SW480 (cell line): ENCODE data around the gene IL32.
"Not testable (repeated sequence)": the region's sequence is repeated elsewhere in the genome, so short reads cannot be mapped to it uniquely, and the experiment has no call there.

ENCODE experiments used
- DNase-seq: peaks from one replicate; pipeline ENCODE4 v3.0.0-alpha.2; 2016; ENCODE audit warnings: low spot score

Gene IL32

GRCh38 chr16:3051494-3051893, 13.9 kb upstream of the IL32 start:
- no peak for DNase-seq

DNA sequence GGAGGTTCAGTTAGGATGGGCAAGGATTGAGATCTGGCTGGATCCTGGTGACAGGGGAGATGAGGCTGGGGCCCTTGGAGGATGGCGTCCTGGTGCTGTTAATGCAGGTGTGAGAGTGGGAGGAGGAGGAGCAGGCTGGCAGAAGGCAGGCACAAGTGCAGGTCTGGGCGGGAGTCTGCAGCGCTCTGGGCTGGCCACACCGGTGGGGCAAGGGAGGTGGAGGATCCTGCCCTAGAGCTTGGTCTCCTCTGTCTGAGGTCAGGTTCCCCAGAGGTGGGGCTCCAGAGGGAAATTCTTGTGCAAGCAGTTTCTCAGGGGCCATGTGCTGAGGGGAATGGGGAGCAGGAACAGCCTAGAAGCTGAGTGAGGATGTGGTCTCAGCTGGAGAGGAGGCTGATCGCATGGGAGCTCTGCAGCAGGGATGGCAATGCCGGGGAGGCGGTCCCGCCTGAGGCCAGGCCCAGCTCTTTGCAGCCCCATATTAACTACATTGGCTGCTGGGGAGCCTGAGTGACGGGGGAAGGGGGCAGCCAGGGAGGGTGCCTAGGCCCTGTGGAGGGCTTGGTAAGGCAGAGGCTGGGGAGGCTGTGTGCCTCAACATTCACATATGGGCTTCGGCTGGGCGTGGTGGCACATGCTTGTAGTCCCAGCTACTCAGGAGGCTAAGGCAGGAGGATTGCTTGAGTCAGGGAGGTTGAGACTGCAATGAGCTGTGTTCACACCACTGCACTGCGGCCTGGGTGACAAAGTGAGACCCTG, 12.7 kb upstream of the IL32 start:
- not testable (repeated sequence) for DNase-seq

- not testable (repeated sequence) for DNase-seq
Measured at GRCh38 chr16:3053330-3053710, 12.1 kb upstream of the IL32 start.

GRCh38 chr16:3054965-3055733, 10.3 kb upstream of the IL32 start:
- no peak for DNase-seq

- DNase-seq: not testable (repeated sequence)
Measured at GRCh38 chr16:3055734-3056115, 9.7 kb upstream of the IL32 start.

- no peak for DNase-seq
Measured at GRCh38 chr16:3056336-3057180, 8.9 kb upstream of the IL32 start.

DNA sequence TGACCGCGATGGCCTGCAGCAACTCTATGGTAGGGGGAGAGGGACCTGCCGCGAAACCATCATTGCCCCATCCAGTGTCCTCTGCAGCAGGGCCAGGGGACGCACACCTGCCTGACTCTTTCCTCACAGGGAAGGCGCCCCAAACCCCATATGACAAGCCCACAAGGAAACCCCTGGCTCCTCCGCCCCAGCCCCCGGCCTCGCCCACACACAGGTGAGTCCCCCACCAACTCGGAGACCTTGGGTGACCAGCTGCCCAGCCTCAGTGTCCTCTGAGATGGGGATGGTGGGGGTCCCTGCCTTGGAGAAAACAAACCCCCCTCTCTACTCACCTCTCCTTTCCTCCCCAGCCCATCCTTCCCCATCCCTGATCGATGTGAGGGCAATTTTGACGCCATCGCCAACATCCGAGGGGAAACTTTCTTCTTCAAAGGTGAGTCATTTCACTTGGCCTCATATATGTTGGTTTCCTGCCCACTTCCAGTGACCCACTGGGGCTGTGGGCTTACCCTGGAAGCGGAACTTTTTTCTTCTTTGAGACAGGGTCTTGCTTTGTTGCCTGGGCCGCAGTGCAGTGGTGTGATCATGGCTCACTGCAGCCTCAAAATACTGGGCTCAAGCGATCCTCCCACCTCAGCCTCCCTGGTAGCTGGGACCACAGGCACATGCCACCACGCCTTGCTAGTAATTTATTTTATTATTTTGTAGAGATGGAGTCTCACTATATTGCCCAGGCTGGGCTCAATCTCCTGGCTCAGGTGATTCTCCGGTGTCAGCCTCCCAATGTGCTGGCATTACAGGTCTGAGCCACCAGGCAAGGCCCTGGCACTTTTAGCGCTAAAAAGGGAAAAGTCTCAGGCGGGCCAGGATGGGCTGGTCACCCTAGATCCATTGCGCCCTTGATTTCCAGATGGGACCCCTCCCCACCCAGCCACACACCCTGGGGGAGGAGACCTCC, 8.0 kb upstream of the IL32 start:
- DNase-seq: no peak

DNA sequence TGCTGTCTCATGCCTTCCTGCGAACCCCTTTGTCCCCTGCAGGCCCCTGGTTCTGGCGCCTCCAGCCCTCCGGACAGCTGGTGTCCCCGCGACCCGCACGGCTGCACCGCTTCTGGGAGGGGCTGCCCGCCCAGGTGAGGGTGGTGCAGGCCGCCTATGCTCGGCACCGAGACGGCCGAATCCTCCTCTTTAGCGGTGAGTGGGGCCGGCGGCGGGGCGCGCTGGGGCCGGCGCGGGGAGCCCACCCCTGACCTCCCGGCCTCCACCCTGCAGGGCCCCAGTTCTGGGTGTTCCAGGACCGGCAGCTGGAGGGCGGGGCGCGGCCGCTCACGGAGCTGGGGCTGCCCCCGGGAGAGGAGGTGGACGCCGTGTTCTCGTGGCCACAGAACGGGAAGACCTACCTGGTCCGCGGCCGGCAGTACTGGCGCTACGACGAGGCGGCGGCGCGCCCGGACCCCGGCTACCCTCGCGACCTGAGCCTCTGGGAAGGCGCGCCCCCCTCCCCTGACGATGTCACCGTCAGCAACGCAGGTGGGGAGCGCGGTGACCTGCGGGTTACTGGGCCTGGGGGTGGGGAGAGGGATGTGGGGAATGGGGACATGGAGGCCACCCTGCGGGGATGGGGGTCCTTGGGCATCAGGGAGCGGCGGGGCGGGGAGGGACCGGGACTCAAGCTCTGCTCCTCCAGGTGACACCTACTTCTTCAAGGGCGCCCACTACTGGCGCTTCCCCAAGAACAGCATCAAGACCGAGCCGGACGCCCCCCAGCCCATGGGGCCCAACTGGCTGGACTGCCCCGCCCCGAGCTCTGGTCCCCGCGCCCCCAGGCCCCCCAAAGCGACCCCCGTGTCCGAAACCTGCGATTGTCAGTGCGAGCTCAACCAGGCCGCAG, 7.1 kb upstream of the IL32 start:
- DNase-seq: no peak

GRCh38 chr16:3059041-3059722, 6.3 kb upstream of the IL32 start:
- peak; percentile 78 for DNase-seq

DNA sequence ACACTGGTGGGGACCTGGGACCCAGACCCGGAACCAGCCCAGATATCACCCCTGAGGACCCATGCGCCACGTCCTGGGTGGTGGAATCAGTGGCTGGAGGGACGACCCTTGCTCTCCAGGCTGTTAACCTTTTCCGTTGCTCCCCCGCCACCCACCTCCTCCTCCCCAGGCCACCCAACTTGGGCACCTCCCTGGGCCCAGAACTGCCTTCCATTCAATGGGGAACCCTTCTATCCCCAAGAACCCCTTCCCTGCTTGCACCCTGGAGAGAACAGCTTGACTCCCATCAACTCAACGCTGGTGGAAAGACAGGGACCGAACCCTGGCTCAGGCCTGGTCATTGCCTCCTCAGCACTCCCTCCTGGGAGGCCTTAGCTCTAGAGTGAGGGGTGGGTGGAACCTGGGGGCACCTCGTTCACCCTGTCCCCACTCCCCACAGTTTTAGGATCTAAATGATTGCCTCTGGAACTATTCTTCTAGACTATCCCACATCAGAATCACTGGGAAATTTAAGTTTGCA, 5.7 kb upstream of the IL32 start:
- DNase-seq: no peak

GRCh38 chr16:3060339-3061127, 4.9 kb upstream of the IL32 start:
- no peak for DNase-seq

- no peak for DNase-seq
Measured at GRCh38 chr16:3062553-3062952, 2.9 kb upstream of the IL32 start.

GRCh38 chr16:3063625-3064386, 1.6 kb upstream of the IL32 start:
- peak; percentile 8 for DNase-seq

GRCh38 chr16:3065742-3066439, 451 bp downstream of the IL32 start:
- DNase-seq: no peak

- no peak for DNase-seq
Measured at GRCh38 chr16:3066440-3066748, 954 bp downstream of the IL32 start.

GRCh38 chr16:3068487-3068886, 3.0 kb downstream of the IL32 start:
- no peak for DNase-seq

DNA sequence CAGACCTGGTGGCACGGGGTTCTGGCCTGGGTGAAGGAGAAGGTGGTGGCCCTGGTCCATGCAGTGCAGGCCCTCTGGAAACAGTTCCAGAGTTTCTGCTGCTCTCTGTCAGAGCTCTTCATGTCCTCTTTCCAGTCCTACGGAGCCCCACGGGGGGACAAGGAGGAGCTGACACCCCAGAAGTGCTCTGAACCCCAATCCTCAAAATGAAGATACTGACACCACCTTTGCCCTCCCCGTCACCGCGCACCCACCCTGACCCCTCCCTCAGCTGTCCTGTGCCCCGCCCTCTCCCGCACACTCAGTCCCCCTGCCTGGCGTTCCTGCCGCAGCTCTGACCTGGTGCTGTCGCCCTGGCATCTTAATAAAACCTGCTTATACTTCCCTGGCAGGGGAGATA, 3.7 kb downstream of the IL32 start:
- DNase-seq: not testable (repeated sequence)
